Retinal pigment epithelial cell (primary cell): ENCODE data around the gene NKIRAS2.
A peak's percentile ranks its signal among the peaks of the same experiment; 100 is the strongest.

Source experiments
- DNase-seq: peaks from one replicate; pipeline ENCODE4 v3.0.0-alpha.2; 2010; ENCODE audit warnings: low read depth
- H3K4me3 ChIP-seq: 2 replicates; pipeline ENCODE4 v1.5.1; 2011; ENCODE audit warnings: mild to moderate bottlenecking, low read length, control low read depth, moderate library complexity
- CTCF ChIP-seq: conservative IDR thresholded peaks from 2 replicates; pipeline ENCODE4 v1.5.1; 2011; ENCODE audit warnings: low read depth, low read length, control low read depth, inconsistent platforms

NKIRAS2 gene

GRCh38 chr17:42023524-42024349 is 3.8 kb downstream of the NKIRAS2 start:
- TF ChIP-seq CTCF: no peak
- DNase-seq: no peak
- H3K4me3 ChIP-seq: no peak overlapping the region

GRCh38 chr17:42025191-42025579 is 5.3 kb downstream of the NKIRAS2 start:
- H3K4me3 ChIP-seq: no peak overlapping the region
- no peak for TF ChIP-seq CTCF
- no peak for DNase-seq

GRCh38 chr17:42025936-42026335 is 6.0 kb downstream of the NKIRAS2 start:
- no peak for TF ChIP-seq CTCF
- H3K4me3 ChIP-seq: no peak overlapping the region
- DNase-seq: no peak

- no peak for DNase-seq
- no peak for TF ChIP-seq CTCF
- H3K4me3 ChIP-seq: no peak overlapping the region
Measured at GRCh38 chr17:42026857-42027589, 7.1 kb downstream of the NKIRAS2 start.

- H3K4me3 ChIP-seq: no peak overlapping the region
- no peak for TF ChIP-seq CTCF
- no peak for DNase-seq
Measured at GRCh38 chr17:42027590-42027889, 7.7 kb downstream of the NKIRAS2 start.

GRCh38 chr17:42027961-42028790 is 8.3 kb downstream of the NKIRAS2 start:
- peak; percentile 38 for TF ChIP-seq CTCF
- no peak overlapping the region for H3K4me3 ChIP-seq
- DNase-seq: no peak
